Astrocyte (in vitro differentiated cells and primary cell): Measurements from ENCODE around the gene PRKCH. TPM values are rescaled to one million over a fixed set of nuclear protein-coding genes. Genes with fewer than 3 reads are reported as not detected.

Experiments used
- DNase-seq: peaks from one replicate; pipeline ENCODE4 v3.0.0-alpha.2; 2010; ENCODE audit warnings: low read depth
- FAIRE-seq: peaks from 2 replicates; lab custom pipeline; 2011; peaks lifted over from hg19 to GRCh38; lab: Jason Lieb, UNC
- H2AFZ ChIP-seq: 2 replicates; pipeline ENCODE4 v1.6.0; 2012; ENCODE audit warnings: low read depth, low read length, inconsistent platforms
- H3K27ac ChIP-seq: 2 replicates; pipeline ENCODE4 v1.5.1; 2011; ENCODE audit warnings: low read depth, low read length, inconsistent platforms
- H3K27me3 ChIP-seq: 2 replicates; pipeline ENCODE4 v1.6.0; 2011; ENCODE audit warnings: low read length, inconsistent platforms; ENCODE audit not compliant: insufficient read depth
- H3K36me3 ChIP-seq: 2 replicates; pipeline ENCODE4 v1.5.1; 2011; ENCODE audit warnings: low read length, inconsistent platforms; ENCODE audit not compliant: insufficient read depth
- H3K4me1 ChIP-seq: 2 replicates; pipeline ENCODE4 v1.5.1; 2011; ENCODE audit warnings: low read length, inconsistent platforms; ENCODE audit not compliant: insufficient read depth
- H3K4me2 ChIP-seq: 2 replicates; pipeline ENCODE4 v1.6.0; 2012; ENCODE audit warnings: low read length, inconsistent platforms
- H3K4me3 ChIP-seq: 2 replicates; pipeline ENCODE4 v1.5.1; 2011; ENCODE audit warnings: low read depth, mild to moderate bottlenecking, low read length, inconsistent platforms; ENCODE audit not compliant: insufficient read depth
- H3K79me2 ChIP-seq: 2 replicates; pipeline ENCODE4 v1.6.0; 2012; ENCODE audit warnings: mild to moderate bottlenecking, low read length, inconsistent platforms; ENCODE audit not compliant: insufficient read depth
- H3K9ac ChIP-seq: 2 replicates; pipeline ENCODE4 v1.6.0; 2012; ENCODE audit warnings: mild to moderate bottlenecking, low read length, inconsistent platforms
- H3K9me3 ChIP-seq: 2 replicates; pipeline ENCODE4 v1.5.1; 2012; ENCODE audit warnings: low read depth, mild to moderate bottlenecking, low read length, inconsistent platforms; ENCODE audit not compliant: insufficient read depth
- H4K20me1 ChIP-seq: 2 replicates; pipeline ENCODE4 v1.6.0; 2012; ENCODE audit warnings: low read length, inconsistent platforms; ENCODE audit not compliant: insufficient read depth
- H3K27ac Mint-ChIP-seq: one replicate; pipeline ENCODE4 v1.8.0; 2021; ENCODE audit warnings: mild to moderate bottlenecking, mixed read lengths; ENCODE audit not compliant: unreplicated experiment
- H3K27me3 Mint-ChIP-seq: one replicate; pipeline ENCODE4 v1.8.0; 2021; ENCODE audit warnings: low read depth, mixed read lengths; ENCODE audit not compliant: unreplicated experiment
- H3K36me3 Mint-ChIP-seq: one replicate; pipeline ENCODE4 v1.8.0; 2021; ENCODE audit warnings: low read depth, mixed read lengths; ENCODE audit not compliant: unreplicated experiment
- H3K4me1 Mint-ChIP-seq: one replicate; pipeline ENCODE4 v1.8.0; 2021; ENCODE audit warnings: low read depth, mixed read lengths; ENCODE audit not compliant: unreplicated experiment
- H3K4me3 Mint-ChIP-seq: one replicate; pipeline ENCODE4 v1.8.0; 2021; ENCODE audit warnings: mild to moderate bottlenecking, moderate library complexity, mixed read lengths; ENCODE audit not compliant: unreplicated experiment
- H3K9me3 Mint-ChIP-seq: one replicate; pipeline ENCODE4 v1.8.0; 2021; ENCODE audit warnings: mild to moderate bottlenecking, mixed read lengths; ENCODE audit not compliant: unreplicated experiment
- EZH2 ChIP-seq: IDR thresholded peaks from 2 replicates; pipeline ENCODE4 v1.6.1; 2012; ENCODE audit warnings: mild to moderate bottlenecking, low read length, inconsistent platforms; ENCODE audit not compliant: insufficient read depth
- total RNA-seq: library from RNA; stranded (reverse); gene quantifications from 2 replicates; pipeline ENCODE4 v1.2.1, GENCODE V29; 2021
- TF ChIP-seq, protein P1 (sequence below): IDR thresholded peaks from 2 replicates; pipeline ENCODE4 v1.5.1; 2011; ENCODE audit warnings: low read depth, mild to moderate bottlenecking, inconsistent platforms, low read length, moderate library complexity; ENCODE audit not compliant: insufficient read depth

The PRKCH gene
- total RNA-seq, 1 donor from 2014 or later = 6.0 TPM

- Histone ChIP-seq H3K9me3 (no peaks in the 10 kb centered on the region), H3K27me3 (no peaks in the 10 kb centered on the region), H3K36me3 (no peaks in the 10 kb centered on the region), H3K9ac (no peak overlapping the region), H3K27ac (no peak overlapping the region), H2AFZ (no peak overlapping the region), H3K4me3 (no peak overlapping the region), H3K4me2 (no peak overlapping the region), H4K20me1 (no peaks in the 10 kb centered on the region), H3K4me1 (peaks cover 33% of the 10 kb centered on the region), H3K79me2 (no peaks in the 10 kb centered on the region)
- H3K4me3 Mint-ChIP-seq = no peak overlapping the region
- H3K36me3 Mint-ChIP-seq = peaks cover 2% of the 10 kb centered on the region
- FAIRE-seq (no peak), DNase-seq (no peak)
- peaks cover 32% of the 10 kb centered on the region for H3K4me1 Mint-ChIP-seq
- H3K9me3 Mint-ChIP-seq = no peaks in the 10 kb centered on the region
- peaks cover 6% of the 10 kb centered on the region for H3K27me3 Mint-ChIP-seq
- no peak overlapping the region for H3K27ac Mint-ChIP-seq
- TF ChIP-seq, protein P1, sequence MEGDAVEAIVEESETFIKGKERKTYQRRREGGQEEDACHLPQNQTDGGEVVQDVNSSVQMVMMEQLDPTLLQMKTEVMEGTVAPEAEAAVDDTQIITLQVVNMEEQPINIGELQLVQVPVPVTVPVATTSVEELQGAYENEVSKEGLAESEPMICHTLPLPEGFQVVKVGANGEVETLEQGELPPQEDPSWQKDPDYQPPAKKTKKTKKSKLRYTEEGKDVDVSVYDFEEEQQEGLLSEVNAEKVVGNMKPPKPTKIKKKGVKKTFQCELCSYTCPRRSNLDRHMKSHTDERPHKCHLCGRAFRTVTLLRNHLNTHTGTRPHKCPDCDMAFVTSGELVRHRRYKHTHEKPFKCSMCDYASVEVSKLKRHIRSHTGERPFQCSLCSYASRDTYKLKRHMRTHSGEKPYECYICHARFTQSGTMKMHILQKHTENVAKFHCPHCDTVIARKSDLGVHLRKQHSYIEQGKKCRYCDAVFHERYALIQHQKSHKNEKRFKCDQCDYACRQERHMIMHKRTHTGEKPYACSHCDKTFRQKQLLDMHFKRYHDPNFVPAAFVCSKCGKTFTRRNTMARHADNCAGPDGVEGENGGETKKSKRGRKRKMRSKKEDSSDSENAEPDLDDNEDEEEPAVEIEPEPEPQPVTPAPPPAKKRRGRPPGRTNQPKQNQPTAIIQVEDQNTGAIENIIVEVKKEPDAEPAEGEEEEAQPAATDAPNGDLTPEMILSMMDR = no peak
- no peak for TF ChIP-seq EZH2
Observed at GRCh38 chr14:61478971-61479473, 157.6 kb downstream of the PRKCH start.

DNA sequence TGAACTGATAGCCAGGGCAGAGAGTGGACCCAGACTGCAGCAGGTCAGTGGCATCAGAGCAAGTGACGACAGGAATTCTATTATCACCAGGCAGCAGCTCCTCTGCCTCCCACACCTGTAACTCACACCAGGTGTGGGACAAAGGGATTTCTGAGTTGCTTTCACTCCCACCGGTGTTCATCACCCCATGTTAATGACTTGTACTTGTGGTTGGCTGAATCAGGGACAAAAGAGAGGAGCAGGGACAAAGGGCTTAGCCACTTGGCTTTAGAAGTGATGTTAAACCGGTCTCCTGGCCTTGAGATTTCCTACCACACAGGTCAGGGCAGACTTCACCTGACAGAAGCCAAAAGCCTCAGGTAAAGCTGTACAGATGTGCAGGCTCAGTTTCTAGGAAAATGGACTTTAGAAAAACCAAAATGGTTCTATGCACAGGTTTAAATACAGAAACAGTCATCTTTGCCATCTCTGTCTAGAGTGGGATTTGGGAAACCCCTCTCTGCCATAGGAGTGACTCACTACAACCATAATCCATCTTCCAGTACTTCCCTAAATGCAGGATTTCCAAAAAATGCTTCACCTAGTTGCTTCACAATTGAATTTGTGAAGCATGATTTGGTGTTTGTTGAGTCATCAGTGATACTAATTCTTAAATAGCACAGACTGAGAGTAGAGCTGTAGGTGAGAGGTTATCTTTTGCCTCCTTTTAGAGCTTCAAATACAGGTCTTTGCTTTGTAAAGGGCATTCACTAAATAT is 158.5 kb downstream of the PRKCH start:
- Histone ChIP-seq H3K9ac (no peak overlapping the region), H3K9me3 (no peaks in the 10 kb centered on the region), H3K79me2 (no peaks in the 10 kb centered on the region), H2AFZ (no peak overlapping the region), H3K36me3 (no peaks in the 10 kb centered on the region), H4K20me1 (no peaks in the 10 kb centered on the region), H3K4me2 (no peak overlapping the region), H3K4me1 (peaks cover 33% of the 10 kb centered on the region), H3K27ac (no peak overlapping the region), H3K4me3 (no peak overlapping the region), H3K27me3 (no peaks in the 10 kb centered on the region)
- TF ChIP-seq, protein P1 = no peak
- no peak for TF ChIP-seq EZH2
- no peak overlapping the region for H3K27ac Mint-ChIP-seq
- no peak for FAIRE-seq
- H3K36me3 Mint-ChIP-seq = peaks cover 2% of the 10 kb centered on the region
- H3K9me3 Mint-ChIP-seq = no peaks in the 10 kb centered on the region
- H3K4me1 Mint-ChIP-seq = peaks cover 26% of the 10 kb centered on the region
- H3K4me3 Mint-ChIP-seq = no peak overlapping the region
- peaks cover 6% of the 10 kb centered on the region for H3K27me3 Mint-ChIP-seq
- DNase-seq = peak; percentile 72

DNA sequence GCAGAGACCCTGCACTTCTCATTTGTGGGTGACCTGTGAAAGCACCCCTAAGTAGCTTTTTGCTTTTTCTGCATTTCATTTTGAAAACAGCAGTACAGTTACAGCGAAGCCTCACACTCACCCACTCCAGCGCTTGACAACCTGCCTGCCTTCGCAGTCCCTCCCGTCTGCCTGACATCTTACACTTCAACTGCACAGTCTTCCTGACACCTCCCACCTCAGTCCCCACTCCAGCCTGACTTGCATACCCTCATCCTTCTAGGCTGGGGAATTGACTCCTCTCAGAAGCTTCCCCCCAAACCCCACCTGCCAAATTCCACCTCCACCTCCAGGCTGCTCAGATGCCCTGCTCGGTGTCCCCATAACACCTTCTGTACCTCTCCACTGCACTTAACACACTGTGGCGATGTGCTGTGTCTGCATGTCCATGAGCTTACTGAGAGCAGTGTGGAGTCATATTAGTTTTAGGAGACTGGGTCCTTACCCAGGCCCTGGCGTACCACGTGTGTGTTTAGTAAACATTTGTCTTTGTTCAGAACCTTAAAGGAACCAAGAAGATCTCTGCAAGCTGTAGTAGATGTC is 159.4 kb downstream of the PRKCH start:
- H3K4me1 Mint-ChIP-seq = peaks cover 24% of the 10 kb centered on the region
- no peak for FAIRE-seq
- H3K4me3 ChIP-seq = no peak overlapping the region

More for the DNA sequence above, 159.4 kb downstream of the PRKCH start:
- H3K27ac ChIP-seq = no peak overlapping the region
- no peak for DNase-seq
- no peak overlapping the region for H3K4me2 ChIP-seq
- no peaks in the 10 kb centered on the region for H4K20me1 ChIP-seq
- H3K79me2 ChIP-seq = no peaks in the 10 kb centered on the region
- peaks cover 32% of the 10 kb centered on the region for H3K4me1 ChIP-seq
- H3K9me3 ChIP-seq = no peaks in the 10 kb centered on the region
- H3K9ac ChIP-seq = no peak overlapping the region
- Mint-ChIP-seq H3K36me3 (peaks cover 2% of the 10 kb centered on the region), H3K9me3 (no peaks in the 10 kb centered on the region), H3K27ac (no peak overlapping the region), H3K4me3 (no peak overlapping the region), H3K27me3 (peaks cover 6% of the 10 kb centered on the region)
- H2AFZ ChIP-seq = no peak overlapping the region
- no peaks in the 10 kb centered on the region for H3K27me3 ChIP-seq
- H3K36me3 ChIP-seq = no peaks in the 10 kb centered on the region
- TF ChIP-seq EZH2 = no peak
- TF ChIP-seq, protein P1 = no peak
